22Rv1 (cell line): ENCODE measurements around the gene WDR27.

Experiments used
- ZFX ChIP-seq: fragments of 450-650 bp; IDR thresholded peaks from 2 replicates; pipeline ENCODE4 v1.6.1; 2017; ENCODE audit warnings: antibody characterized with exemption, borderline replicate concordance
- TF ChIP-seq, protein P1 (sequence below): fragments of 450-650 bp; IDR thresholded peaks from 2 replicates; pipeline ENCODE4 v1.5.1; 2017; ENCODE audit warnings: mild to moderate bottlenecking

- TF ChIP-seq, protein P1, sequence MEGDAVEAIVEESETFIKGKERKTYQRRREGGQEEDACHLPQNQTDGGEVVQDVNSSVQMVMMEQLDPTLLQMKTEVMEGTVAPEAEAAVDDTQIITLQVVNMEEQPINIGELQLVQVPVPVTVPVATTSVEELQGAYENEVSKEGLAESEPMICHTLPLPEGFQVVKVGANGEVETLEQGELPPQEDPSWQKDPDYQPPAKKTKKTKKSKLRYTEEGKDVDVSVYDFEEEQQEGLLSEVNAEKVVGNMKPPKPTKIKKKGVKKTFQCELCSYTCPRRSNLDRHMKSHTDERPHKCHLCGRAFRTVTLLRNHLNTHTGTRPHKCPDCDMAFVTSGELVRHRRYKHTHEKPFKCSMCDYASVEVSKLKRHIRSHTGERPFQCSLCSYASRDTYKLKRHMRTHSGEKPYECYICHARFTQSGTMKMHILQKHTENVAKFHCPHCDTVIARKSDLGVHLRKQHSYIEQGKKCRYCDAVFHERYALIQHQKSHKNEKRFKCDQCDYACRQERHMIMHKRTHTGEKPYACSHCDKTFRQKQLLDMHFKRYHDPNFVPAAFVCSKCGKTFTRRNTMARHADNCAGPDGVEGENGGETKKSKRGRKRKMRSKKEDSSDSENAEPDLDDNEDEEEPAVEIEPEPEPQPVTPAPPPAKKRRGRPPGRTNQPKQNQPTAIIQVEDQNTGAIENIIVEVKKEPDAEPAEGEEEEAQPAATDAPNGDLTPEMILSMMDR = peak; percentile 6; the same call in 1 of the 2 replicates
- TF ChIP-seq ZFX = no peak
These were observed 292.0 kb downstream of the WDR27 start for GRCh38 chr6:169409742-169410312.
